Body of pancreas (tissue), 4 donors: ENCODE measurements around the gene NXNL1.

Source experiments
- POLR2A ChIP-seq, 3 donors: fragments of 450-650 bp; IDR thresholded peaks; one replicate each; pipeline ENCODE4 v1.6.1; 2016; ENCODE audit warnings: antibody characterized with exemption in 3 of 3, mild to moderate bottlenecking in 2 of 3
- TF ChIP-seq, protein P1 (sequence below), 7 experiments: fragments of 450-650 bp in 4 of 7; fragments of 200-600 bp in 3 of 7; sonication (generic) in 3 of 7; IDR thresholded peaks; one replicate each; pipeline ENCODE4 v1.5.1; 2016 to 2019; ENCODE audit warnings: antibody characterized with exemption in 7 of 7

DNA sequence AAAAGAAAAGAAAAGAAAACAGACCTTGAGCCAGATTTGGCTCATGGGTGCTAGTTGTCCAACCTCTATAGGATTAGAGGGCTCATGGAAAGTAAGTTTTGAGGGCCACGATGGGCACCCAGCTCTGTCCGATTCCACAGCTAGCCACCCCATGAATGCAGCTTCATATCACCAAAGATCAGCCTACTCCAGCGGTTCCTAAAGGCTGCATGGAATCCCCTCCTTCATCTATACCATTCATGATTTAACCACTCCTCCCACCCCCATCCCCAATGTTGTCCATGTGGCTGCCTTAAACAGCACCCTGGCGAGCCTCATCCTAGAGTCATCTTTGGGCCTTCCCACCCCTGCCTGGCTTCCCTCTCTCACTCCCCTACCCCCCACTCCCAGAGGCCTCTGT, 38.8 kb downstream of the NXNL1 start:
- no peak for TF ChIP-seq POLR2A (IDR thresholded peaks at IDR 0.05)
- TF ChIP-seq, protein P1, sequence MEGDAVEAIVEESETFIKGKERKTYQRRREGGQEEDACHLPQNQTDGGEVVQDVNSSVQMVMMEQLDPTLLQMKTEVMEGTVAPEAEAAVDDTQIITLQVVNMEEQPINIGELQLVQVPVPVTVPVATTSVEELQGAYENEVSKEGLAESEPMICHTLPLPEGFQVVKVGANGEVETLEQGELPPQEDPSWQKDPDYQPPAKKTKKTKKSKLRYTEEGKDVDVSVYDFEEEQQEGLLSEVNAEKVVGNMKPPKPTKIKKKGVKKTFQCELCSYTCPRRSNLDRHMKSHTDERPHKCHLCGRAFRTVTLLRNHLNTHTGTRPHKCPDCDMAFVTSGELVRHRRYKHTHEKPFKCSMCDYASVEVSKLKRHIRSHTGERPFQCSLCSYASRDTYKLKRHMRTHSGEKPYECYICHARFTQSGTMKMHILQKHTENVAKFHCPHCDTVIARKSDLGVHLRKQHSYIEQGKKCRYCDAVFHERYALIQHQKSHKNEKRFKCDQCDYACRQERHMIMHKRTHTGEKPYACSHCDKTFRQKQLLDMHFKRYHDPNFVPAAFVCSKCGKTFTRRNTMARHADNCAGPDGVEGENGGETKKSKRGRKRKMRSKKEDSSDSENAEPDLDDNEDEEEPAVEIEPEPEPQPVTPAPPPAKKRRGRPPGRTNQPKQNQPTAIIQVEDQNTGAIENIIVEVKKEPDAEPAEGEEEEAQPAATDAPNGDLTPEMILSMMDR (IDR thresholded peaks at IDR 0.05), result no peak
